Breast epithelium (tissue), 3 donors: ENCODE data around the gene ESPNL.

Experiments used
- POLR2A ChIP-seq: fragments of 450-650 bp; IDR thresholded peaks from one replicate; pipeline ENCODE4 v1.6.1; 2016; ENCODE audit warnings: antibody characterized with exemption, mild to moderate bottlenecking, moderate library complexity
- TF ChIP-seq, protein P1 (sequence below), 3 donors: fragments of 450-650 bp; IDR thresholded peaks; one replicate each; pipeline ENCODE4 v1.5.1; 2016 to 2017; ENCODE audit warnings: antibody characterized with exemption in 3 of 3, mild to moderate bottlenecking in 3 of 3, moderate library complexity in 3 of 3

DNA sequence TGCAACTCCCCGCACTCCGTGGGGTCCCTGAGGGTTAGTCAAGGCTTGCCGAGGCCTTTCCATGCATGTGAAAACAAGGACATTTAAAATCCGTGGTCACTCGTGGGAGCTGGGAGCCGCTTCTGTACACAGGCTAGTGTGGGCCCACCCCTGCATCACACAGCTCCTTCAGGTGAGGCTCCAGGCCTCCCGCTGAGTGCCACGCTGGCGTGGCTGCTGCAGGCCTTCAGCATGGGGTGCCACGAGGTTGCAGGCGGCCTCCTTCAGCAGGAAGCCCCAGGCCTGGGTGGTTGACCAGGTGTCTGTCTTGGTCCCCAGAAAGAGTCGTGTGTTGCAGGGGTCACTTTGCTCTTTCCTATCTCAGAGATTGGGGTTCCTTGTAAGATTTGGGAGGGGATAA is 44.9 kb downstream of the ESPNL start:
- TF ChIP-seq POLR2A = no peak
- TF ChIP-seq, protein P1, sequence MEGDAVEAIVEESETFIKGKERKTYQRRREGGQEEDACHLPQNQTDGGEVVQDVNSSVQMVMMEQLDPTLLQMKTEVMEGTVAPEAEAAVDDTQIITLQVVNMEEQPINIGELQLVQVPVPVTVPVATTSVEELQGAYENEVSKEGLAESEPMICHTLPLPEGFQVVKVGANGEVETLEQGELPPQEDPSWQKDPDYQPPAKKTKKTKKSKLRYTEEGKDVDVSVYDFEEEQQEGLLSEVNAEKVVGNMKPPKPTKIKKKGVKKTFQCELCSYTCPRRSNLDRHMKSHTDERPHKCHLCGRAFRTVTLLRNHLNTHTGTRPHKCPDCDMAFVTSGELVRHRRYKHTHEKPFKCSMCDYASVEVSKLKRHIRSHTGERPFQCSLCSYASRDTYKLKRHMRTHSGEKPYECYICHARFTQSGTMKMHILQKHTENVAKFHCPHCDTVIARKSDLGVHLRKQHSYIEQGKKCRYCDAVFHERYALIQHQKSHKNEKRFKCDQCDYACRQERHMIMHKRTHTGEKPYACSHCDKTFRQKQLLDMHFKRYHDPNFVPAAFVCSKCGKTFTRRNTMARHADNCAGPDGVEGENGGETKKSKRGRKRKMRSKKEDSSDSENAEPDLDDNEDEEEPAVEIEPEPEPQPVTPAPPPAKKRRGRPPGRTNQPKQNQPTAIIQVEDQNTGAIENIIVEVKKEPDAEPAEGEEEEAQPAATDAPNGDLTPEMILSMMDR (IDR thresholded peaks at IDR 0.05) = no peak
